Vagina (tissue), 2 donors: ENCODE results near the gene SCYGR5. TPM values are rescaled to one million over a fixed set of nuclear protein-coding genes. Genes with fewer than 3 reads are reported as not detected.

Source experiments
- DNase-seq, 2 donors: peaks; one replicate each; pipeline ENCODE4 v3.0.0-alpha.2; 2017; ENCODE audit errors: extremely low spot score in 2 of 2
- H3K27ac ChIP-seq: fragments of 200-600 bp; sonication (generic); one replicate; pipeline ENCODE4 v1.5.1; 2019
- H3K27me3 ChIP-seq: fragments of 200-600 bp; sonication (generic); one replicate; pipeline ENCODE4 v1.5.1; 2019
- H3K36me3 ChIP-seq, 2 donors: fragments of 200-600 bp; sonication (generic); one replicate each; pipeline ENCODE4 v1.5.1; 2017 to 2019
- H3K4me1 ChIP-seq: fragments of 200-600 bp; sonication (generic); one replicate; pipeline ENCODE4 v1.5.1; 2019
- H3K4me3 ChIP-seq, 2 donors: fragments of 200-600 bp; sonication (generic); 1 replicate in 1 of 2; 2 replicates in 1 of 2; pipeline ENCODE4 v1.5.1; 2016 to 2019
- H3K9me3 ChIP-seq: fragments of 200-600 bp; sonication (generic); one replicate; pipeline ENCODE4 v1.5.1; 2019
- POLR2A ChIP-seq, 2 donors: fragments of 450-650 bp; IDR thresholded peaks; one replicate each; pipeline ENCODE4 v1.6.1; 2017; ENCODE audit warnings: antibody characterized with exemption in 2 of 2, mild to moderate bottlenecking in 2 of 2, moderate library complexity in 2 of 2
- POLR2AphosphoS5 ChIP-seq, 2 donors: sonication (generic); formaldehyde crosslinking; IDR thresholded peaks; one replicate each; pipeline ENCODE4 v1.9.0; 2017; ENCODE audit warnings: antibody characterized with exemption in 2 of 2, mild to moderate bottlenecking in 2 of 2, low read depth in 1 of 2; ENCODE audit not compliant: insufficient read depth in 1 of 2
- intact Hi-C: fragments of 100-400 bp; cut with DNase I; formaldehyde crosslinking; loops from one replicate; pipeline ENCODE4 v1.15.1; 2023
- total RNA-seq: library from RNA; depleted of rRNA; stranded (reverse); fragments of >200 nt; gene quantifications from one replicate; pipeline ENCODE4 v1.2.3, GENCODE V29; 2016
- TF ChIP-seq, protein P1 (sequence below), 3 experiments: fragments of 450-650 bp in 2 of 3; fragments of 200-600 bp in 1 of 3; sonication (generic) in 1 of 3; IDR thresholded peaks; one replicate each; pipeline ENCODE4 v1.5.1; 2017 to 2019; ENCODE audit warnings: antibody characterized with exemption in 3 of 3, mild to moderate bottlenecking in 2 of 3, moderate library complexity in 2 of 3

The SCYGR5 gene
- total RNA-seq, 1 donor from 2014 or later = not detected

DNA sequence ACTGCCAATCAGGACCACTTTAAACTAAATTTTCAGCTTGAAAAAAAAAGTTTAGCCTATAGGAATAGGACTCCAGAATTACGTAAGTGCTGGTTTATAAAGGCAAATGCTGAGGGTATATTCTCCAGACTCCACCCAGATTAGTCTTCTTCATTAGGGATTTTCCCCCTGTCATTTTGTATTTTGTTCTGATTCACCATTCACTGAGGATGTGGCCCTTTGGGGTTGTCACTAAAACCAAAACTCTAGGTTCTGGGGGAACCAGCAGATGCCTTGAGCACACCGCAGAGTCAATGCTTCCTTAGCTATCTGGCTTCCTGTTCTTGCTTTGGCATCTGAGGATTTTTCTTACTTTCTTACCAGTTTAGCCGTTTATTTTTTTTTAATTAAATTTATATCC, 38.8 kb upstream of the SCYGR5 start:
- Histone ChIP-seq H3K9me3 (no peaks in the 10 kb centered on the region), H3K27ac (no peak overlapping the region), H3K36me3 (no peaks in the 10 kb centered on the region), H3K4me1 (no peaks in the 10 kb centered on the region), H3K27me3 (no peaks in the 10 kb centered on the region), H3K4me3 (no peak overlapping the region)
- TF ChIP-seq, protein P1, sequence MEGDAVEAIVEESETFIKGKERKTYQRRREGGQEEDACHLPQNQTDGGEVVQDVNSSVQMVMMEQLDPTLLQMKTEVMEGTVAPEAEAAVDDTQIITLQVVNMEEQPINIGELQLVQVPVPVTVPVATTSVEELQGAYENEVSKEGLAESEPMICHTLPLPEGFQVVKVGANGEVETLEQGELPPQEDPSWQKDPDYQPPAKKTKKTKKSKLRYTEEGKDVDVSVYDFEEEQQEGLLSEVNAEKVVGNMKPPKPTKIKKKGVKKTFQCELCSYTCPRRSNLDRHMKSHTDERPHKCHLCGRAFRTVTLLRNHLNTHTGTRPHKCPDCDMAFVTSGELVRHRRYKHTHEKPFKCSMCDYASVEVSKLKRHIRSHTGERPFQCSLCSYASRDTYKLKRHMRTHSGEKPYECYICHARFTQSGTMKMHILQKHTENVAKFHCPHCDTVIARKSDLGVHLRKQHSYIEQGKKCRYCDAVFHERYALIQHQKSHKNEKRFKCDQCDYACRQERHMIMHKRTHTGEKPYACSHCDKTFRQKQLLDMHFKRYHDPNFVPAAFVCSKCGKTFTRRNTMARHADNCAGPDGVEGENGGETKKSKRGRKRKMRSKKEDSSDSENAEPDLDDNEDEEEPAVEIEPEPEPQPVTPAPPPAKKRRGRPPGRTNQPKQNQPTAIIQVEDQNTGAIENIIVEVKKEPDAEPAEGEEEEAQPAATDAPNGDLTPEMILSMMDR (IDR thresholded peaks at IDR 0.05) = no peak
- TF ChIP-seq POLR2AphosphoS5 (IDR thresholded peaks at IDR 0.05; ENCODE audit: insufficient read depth in 1 of 2, low read depth in 1 of 2) (no peak), POLR2A (IDR thresholded peaks at IDR 0.05) (no peak)
- DNase-seq = no peak
- intact Hi-C loops = no loop called here

- intact Hi-C loops = no loop called here
- TF ChIP-seq, protein P1 (IDR thresholded peaks at IDR 0.05) = no peak
- no peak for TF ChIP-seq POLR2A (IDR thresholded peaks at IDR 0.05)
- TF ChIP-seq POLR2AphosphoS5 (IDR thresholded peaks at IDR 0.05; ENCODE audit: insufficient read depth in 1 of 2, low read depth in 1 of 2) = no peak
- no peaks in the 10 kb centered on the region for H3K36me3 ChIP-seq
- no peaks in the 10 kb centered on the region for H3K9me3 ChIP-seq
- no peaks in the 10 kb centered on the region for H3K27me3 ChIP-seq
- no peak for DNase-seq
- H3K4me1 ChIP-seq = no peaks in the 10 kb centered on the region
- H3K27ac ChIP-seq = no peak overlapping the region
- no peak overlapping the region for H3K4me3 ChIP-seq
These were observed 37.2 kb upstream of the SCYGR5 start for GRCh38 chr2:227629435-227629834.

GRCh38 chr2:227630322-227630721, 36.3 kb upstream of the SCYGR5 start:
- intact Hi-C loops = no loop called here
- no peak overlapping the region for H3K4me3 ChIP-seq
- H3K27ac ChIP-seq = no peak overlapping the region
- no peak for DNase-seq
- H3K27me3 ChIP-seq = no peaks in the 10 kb centered on the region
- TF ChIP-seq, protein P1 (IDR thresholded peaks at IDR 0.05) = no peak
- TF ChIP-seq POLR2AphosphoS5 (IDR thresholded peaks at IDR 0.05; ENCODE audit: insufficient read depth in 1 of 2, low read depth in 1 of 2) (no peak), POLR2A (IDR thresholded peaks at IDR 0.05) (no peak)
- no peaks in the 10 kb centered on the region for H3K4me1 ChIP-seq
- H3K36me3 ChIP-seq = no peaks in the 10 kb centered on the region
- H3K9me3 ChIP-seq = no peaks in the 10 kb centered on the region

GRCh38 chr2:227632827-227633226, 33.8 kb upstream of the SCYGR5 start:
- no peaks in the 10 kb centered on the region for H3K27me3 ChIP-seq
- no peak overlapping the region for H3K27ac ChIP-seq
- intact Hi-C loops = no loop called here
- TF ChIP-seq, protein P1 (IDR thresholded peaks at IDR 0.05) = no peak
- TF ChIP-seq POLR2A (IDR thresholded peaks at IDR 0.05) = no peak
- H3K4me1 ChIP-seq = no peaks in the 10 kb centered on the region
- no peaks in the 10 kb centered on the region for H3K9me3 ChIP-seq
- no peaks in the 10 kb centered on the region for H3K36me3 ChIP-seq
- no peak overlapping the region for H3K4me3 ChIP-seq
- no peak for DNase-seq

DNA sequence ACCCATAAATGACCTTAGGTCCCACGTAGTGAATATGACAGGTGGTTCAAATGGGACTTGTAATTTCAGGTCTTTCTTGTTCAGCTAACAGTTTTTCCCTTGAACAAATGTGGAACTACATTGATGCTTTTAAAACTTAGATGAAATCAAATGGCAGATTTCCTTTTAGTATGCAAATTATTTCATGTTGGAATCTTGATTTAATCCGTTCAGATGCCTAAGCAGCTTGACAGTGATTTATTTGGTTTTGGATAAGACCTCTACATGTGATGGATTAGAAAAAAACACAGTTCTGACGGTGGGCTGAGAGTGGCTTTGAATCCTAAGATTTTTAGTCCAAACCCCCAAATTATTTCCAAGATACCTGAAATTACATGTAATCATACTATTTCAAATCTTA, 32.4 kb upstream of the SCYGR5 start:
- intact Hi-C loops = no loop called here
- Histone ChIP-seq H3K4me3 (no peak overlapping the region), H3K36me3 (no peaks in the 10 kb centered on the region), H3K9me3 (no peaks in the 10 kb centered on the region), H3K27me3 (no peaks in the 10 kb centered on the region), H3K27ac (no peak overlapping the region), H3K4me1 (no peaks in the 10 kb centered on the region)
- DNase-seq = no peak
- no peak for TF ChIP-seq POLR2AphosphoS5 (IDR thresholded peaks at IDR 0.05; ENCODE audit: insufficient read depth in 1 of 2, low read depth in 1 of 2)
- no peak for TF ChIP-seq POLR2A (IDR thresholded peaks at IDR 0.05)
- TF ChIP-seq, protein P1 (IDR thresholded peaks at IDR 0.05) = no peak
